Measurements from ENCODE around the gene SPATA16.
A peak's percentile ranks its signal among the peaks of the same experiment; 100 is the strongest.

SPATA16 gene

GRCh38 chr3:173103469-173103868, 37.6 kb downstream of the SPATA16 start:
- no peak overlapping the region for H4K91ac ChIP-seq (ENCODE audit: low read depth, low read length)
- H3K9me3 ChIP-seq (ENCODE audit: insufficient read depth, low read depth, low read length), result peaks cover 9% of the 10 kb centered on the region
- H3K23ac ChIP-seq (ENCODE audit: low read length), result no peak overlapping the region
- H3K27me3 ChIP-seq (ENCODE audit: insufficient read depth, low read length), result no peaks in the 10 kb centered on the region
- no peak overlapping the region for H2AK5ac ChIP-seq (ENCODE audit: low read length)
- H4K8ac ChIP-seq (ENCODE audit: low read depth, low read length), result no peak overlapping the region
- WGBS (ENCODE audit: extremely low coverage, insufficient coverage, insufficient read length), result no CpG with 5 or more reads among the region's 1 CpG
- H3K4me2 ChIP-seq (ENCODE audit: low read length), result no peak overlapping the region
- no peaks in the 10 kb centered on the region for H3K36me3 ChIP-seq (ENCODE audit: control insufficient read depth in 1 of 2, insufficient read depth in 2 of 2, low read length in 2 of 2)
- peak in 1 of 2 donors; percentile 2 for DNase-seq
- peaks cover 2% of the 10 kb centered on the region for H3K79me1 ChIP-seq (ENCODE audit: low read length)
- H3K4me1 ChIP-seq (ENCODE audit: control insufficient read depth in 1 of 2, insufficient read depth in 2 of 2, low read length in 2 of 2), result peaks cover 0 to 2% of the 10 kb centered on the region in 2 experiments
- H2BK120ac ChIP-seq (ENCODE audit: insufficient read depth, low read length, poor library complexity), result no peak overlapping the region
- no peaks in the 10 kb centered on the region for H3K79me2 ChIP-seq (ENCODE audit: control insufficient read depth, insufficient read depth, low read length, poor library complexity)
- no peak overlapping the region for H2BK12ac ChIP-seq (ENCODE audit: low read length)
- H2AFZ ChIP-seq (ENCODE audit: insufficient read depth, low read length, poor library complexity), result no peak overlapping the region
- H3K18ac ChIP-seq (ENCODE audit: low read length), result no peak overlapping the region
- no peak overlapping the region for H3K27ac ChIP-seq (ENCODE audit: low read depth, low read length)
- no peak overlapping the region for H4K12ac ChIP-seq (ENCODE audit: low read depth, low read length)
- no peak overlapping the region for H3K4ac ChIP-seq (ENCODE audit: low read depth, low read length)
- H2BK5ac ChIP-seq (ENCODE audit: low read depth, low read length, poor library complexity), result no peak overlapping the region
- no peak overlapping the region for H3K9ac ChIP-seq (ENCODE audit: low read length)
- H3K14ac ChIP-seq (ENCODE audit: low read length), result no peak overlapping the region
- no peak overlapping the region for H3K4me3 ChIP-seq (ENCODE audit: low read depth, low read length)

- H2BK120ac ChIP-seq (ENCODE audit: insufficient read depth, low read length, poor library complexity), result no peak overlapping the region
- H3K79me1 ChIP-seq (ENCODE audit: low read length), result peaks cover 7% of the 10 kb centered on the region
- H2BK5ac ChIP-seq (ENCODE audit: low read depth, low read length, poor library complexity), result no peak overlapping the region
- H3K9ac ChIP-seq (ENCODE audit: low read length), result no peak overlapping the region
- H2AK5ac ChIP-seq (ENCODE audit: low read length), result no peak overlapping the region
- H4K91ac ChIP-seq (ENCODE audit: low read depth, low read length), result no peak overlapping the region
- DNase-seq, result no peak
- peaks cover 9% of the 10 kb centered on the region for H3K9me3 ChIP-seq (ENCODE audit: insufficient read depth, low read depth, low read length)
- H3K4me1 ChIP-seq (ENCODE audit: control insufficient read depth in 1 of 2, insufficient read depth in 2 of 2, low read length in 2 of 2), result no peaks in the 10 kb centered on the region
- H3K27me3 ChIP-seq (ENCODE audit: insufficient read depth, low read length), result no peaks in the 10 kb centered on the region
- no peak overlapping the region for H3K27ac ChIP-seq (ENCODE audit: low read depth, low read length)
- no peak overlapping the region for H2AFZ ChIP-seq (ENCODE audit: insufficient read depth, low read length, poor library complexity)
- H3K36me3 ChIP-seq (ENCODE audit: control insufficient read depth in 1 of 2, insufficient read depth in 2 of 2, low read length in 2 of 2), result no peaks in the 10 kb centered on the region
- no peak overlapping the region for H4K8ac ChIP-seq (ENCODE audit: low read depth, low read length)
- no peak overlapping the region for H3K23ac ChIP-seq (ENCODE audit: low read length)
- no peak overlapping the region for H3K4me2 ChIP-seq (ENCODE audit: low read length)
- no peak overlapping the region for H4K12ac ChIP-seq (ENCODE audit: low read depth, low read length)
- no CpG with 5 or more reads among the region's 1 CpG for WGBS (ENCODE audit: extremely low coverage, insufficient coverage, insufficient read length)
- no peak overlapping the region for H2BK12ac ChIP-seq (ENCODE audit: low read length)
- H3K14ac ChIP-seq (ENCODE audit: low read length), result no peak overlapping the region
- H3K18ac ChIP-seq (ENCODE audit: low read length), result no peak overlapping the region
- no peak overlapping the region for H3K4me3 ChIP-seq (ENCODE audit: low read depth, low read length)
- H3K79me2 ChIP-seq (ENCODE audit: control insufficient read depth, insufficient read depth, low read length, poor library complexity), result no peaks in the 10 kb centered on the region
- H3K4ac ChIP-seq (ENCODE audit: low read depth, low read length), result no peak overlapping the region
Measured at GRCh38 chr3:173098959-173099358, 42.1 kb downstream of the SPATA16 start.

DNA sequence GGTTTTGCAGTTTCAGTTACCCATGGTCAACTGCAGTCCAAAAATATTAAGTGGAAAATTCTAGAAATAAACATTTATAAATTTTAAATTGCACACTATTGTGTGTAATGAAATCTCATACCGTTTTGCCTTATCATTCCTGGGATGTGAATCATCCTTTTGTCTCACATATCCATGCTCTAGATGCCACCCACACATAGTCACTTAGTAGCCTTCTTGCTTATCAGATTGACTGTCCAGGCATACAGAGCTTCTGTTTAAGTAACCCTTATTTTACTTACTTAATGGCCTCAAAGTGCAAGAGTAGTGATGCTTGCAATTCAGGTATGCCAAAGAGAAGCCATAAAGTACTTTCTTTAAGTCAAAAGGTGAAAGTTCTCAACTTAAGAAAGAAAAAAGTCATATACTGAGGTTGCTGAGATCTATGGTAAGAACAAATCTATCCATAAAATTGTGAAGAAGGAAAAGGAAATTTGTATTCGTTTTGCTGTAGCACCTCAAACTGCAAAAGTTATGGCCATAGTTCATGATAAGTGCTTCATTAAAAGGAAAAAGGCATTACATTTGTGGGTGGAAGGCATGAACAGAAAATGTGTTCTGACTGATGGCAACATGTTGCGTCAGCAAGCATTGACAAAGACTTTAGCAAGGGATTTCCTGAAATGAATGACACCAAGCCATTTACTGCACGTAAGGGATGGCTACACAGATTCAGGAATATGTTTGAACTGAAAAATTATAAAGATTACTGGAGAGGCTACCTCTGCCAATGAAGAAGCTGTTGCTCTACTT, 43.8 kb downstream of the SPATA16 start:
- H3K27ac ChIP-seq (ENCODE audit: low read depth, low read length), result peak overlapping the region; percentile 76
- H4K12ac ChIP-seq (ENCODE audit: low read depth, low read length), result no peak overlapping the region
- WGBS (ENCODE audit: extremely low coverage, insufficient coverage, insufficient read length), result no CpG with 5 or more reads among the region's 4 CpGs
- peak overlapping the region; percentile 69 for H2BK5ac ChIP-seq (ENCODE audit: low read depth, low read length, poor library complexity)
- H3K9ac ChIP-seq (ENCODE audit: low read length), result no peak overlapping the region
- H3K27me3 ChIP-seq (ENCODE audit: insufficient read depth, low read length), result no peaks in the 10 kb centered on the region
- DNase-seq, result peak; percentile 45 to 88
- H3K9me3 ChIP-seq (ENCODE audit: insufficient read depth, low read depth, low read length), result no peaks in the 10 kb centered on the region
- H3K4me2 ChIP-seq (ENCODE audit: low read length), result no peak overlapping the region
- peak overlapping the region; percentile 18 for H4K91ac ChIP-seq (ENCODE audit: low read depth, low read length)
- H2AK5ac ChIP-seq (ENCODE audit: low read length), result no peak overlapping the region
- no peak overlapping the region for H3K23ac ChIP-seq (ENCODE audit: low read length)
- no peak overlapping the region for H2BK12ac ChIP-seq (ENCODE audit: low read length)
- H3K4me3 ChIP-seq (ENCODE audit: low read depth, low read length), result no peak overlapping the region
- no peaks in the 10 kb centered on the region for H3K4me1 ChIP-seq (ENCODE audit: control insufficient read depth in 1 of 2, insufficient read depth in 2 of 2, low read length in 2 of 2)
- no peaks in the 10 kb centered on the region for H3K36me3 ChIP-seq (ENCODE audit: control insufficient read depth in 1 of 2, insufficient read depth in 2 of 2, low read length in 2 of 2)
- no peak overlapping the region for H2BK120ac ChIP-seq (ENCODE audit: insufficient read depth, low read length, poor library complexity)
- peaks cover 7% of the 10 kb centered on the region for H3K79me1 ChIP-seq (ENCODE audit: low read length)
- H4K8ac ChIP-seq (ENCODE audit: low read depth, low read length), result no peak overlapping the region
- no peak overlapping the region for H3K14ac ChIP-seq (ENCODE audit: low read length)
- no peak overlapping the region for H3K4ac ChIP-seq (ENCODE audit: low read depth, low read length)
- H3K18ac ChIP-seq (ENCODE audit: low read length), result no peak overlapping the region
- no peaks in the 10 kb centered on the region for H3K79me2 ChIP-seq (ENCODE audit: control insufficient read depth, insufficient read depth, low read length, poor library complexity)
- no peak overlapping the region for H2AFZ ChIP-seq (ENCODE audit: insufficient read depth, low read length, poor library complexity)

GRCh38 chr3:173096140-173096539, 44.9 kb downstream of the SPATA16 start:
- Histone ChIP-seq H3K4ac (ENCODE audit: low read depth, low read length) (no peak overlapping the region), H3K4me3 (ENCODE audit: low read depth, low read length) (no peak overlapping the region), H3K36me3 (ENCODE audit: control insufficient read depth in 1 of 2, insufficient read depth in 2 of 2, low read length in 2 of 2) (no peaks in the 10 kb centered on the region), H3K23ac (ENCODE audit: low read length) (no peak overlapping the region), H2BK120ac (ENCODE audit: insufficient read depth, low read length, poor library complexity) (no peak overlapping the region), H2AFZ (ENCODE audit: insufficient read depth, low read length, poor library complexity) (no peak overlapping the region), H3K79me1 (ENCODE audit: low read length) (peaks cover 7% of the 10 kb centered on the region), H3K4me1 (ENCODE audit: control insufficient read depth in 1 of 2, insufficient read depth in 2 of 2, low read length in 2 of 2) (no peaks in the 10 kb centered on the region), H3K27ac (ENCODE audit: low read depth, low read length) (no peak overlapping the region), H3K9ac (ENCODE audit: low read length) (no peak overlapping the region), H3K14ac (ENCODE audit: low read length) (no peak overlapping the region), H3K27me3 (ENCODE audit: insufficient read depth, low read length) (no peaks in the 10 kb centered on the region), H3K4me2 (ENCODE audit: low read length) (no peak overlapping the region), H4K12ac (ENCODE audit: low read depth, low read length) (no peak overlapping the region), H3K79me2 (ENCODE audit: control insufficient read depth, insufficient read depth, low read length, poor library complexity) (no peaks in the 10 kb centered on the region), H3K18ac (ENCODE audit: low read length) (no peak overlapping the region), H2BK5ac (ENCODE audit: low read depth, low read length, poor library complexity) (no peak overlapping the region), H2AK5ac (ENCODE audit: low read length) (no peak overlapping the region), H4K91ac (ENCODE audit: low read depth, low read length) (no peak overlapping the region), H3K9me3 (ENCODE audit: insufficient read depth, low read depth, low read length) (no peaks in the 10 kb centered on the region), H4K8ac (ENCODE audit: low read depth, low read length) (no peak overlapping the region), H2BK12ac (ENCODE audit: low read length) (no peak overlapping the region)
- DNase-seq, result no peak
- no CpG with 5 or more reads among the region's 3 CpGs for WGBS (ENCODE audit: extremely low coverage, insufficient coverage, insufficient read length)
